ENCODE results near the gene DLGAP4. TPM values are rescaled to one million over a fixed set of nuclear protein-coding genes. Genes with fewer than 3 reads are reported as not detected.

DLGAP4 gene
- total RNA-seq, 1 donor: 18.1 TPM

GRCh38 chr20:36362978-36363713, 57.0 kb downstream of the DLGAP4 start:
- Histone ChIP-seq H3K27me3 (ENCODE audit: insufficient read depth, low read length) (peaks cover 50% of the 10 kb centered on the region), H3K9me3 (ENCODE audit: low read depth, low read length) (no peaks in the 10 kb centered on the region)
- TF ChIP-seq CTCF (IDR thresholded peaks at IDR 0.05; ENCODE audit: extremely low read depth, low read depth, low read length): no peak

GRCh38 chr20:36364506-36364905, 58.4 kb downstream of the DLGAP4 start:
- Histone ChIP-seq H3K4me1 (ENCODE audit: insufficient read depth, low read length) (no peaks in the 10 kb centered on the region), H4K20me1 (ENCODE audit: insufficient read depth, low read length) (no peaks in the 10 kb centered on the region), H2AFZ (ENCODE audit: low read length) (no peak overlapping the region), H3K27me3 (ENCODE audit: insufficient read depth, low read length) (peaks cover 53% of the 10 kb centered on the region), H3K4me3 (ENCODE audit: insufficient read depth, low read length) (no peak overlapping the region), H3K9me3 (ENCODE audit: low read depth, low read length) (no peaks in the 10 kb centered on the region), H3K4me2 (ENCODE audit: insufficient read depth, low read length) (no peak overlapping the region), H3K79me2 (ENCODE audit: insufficient read depth, low read length) (no peaks in the 10 kb centered on the region), H3K36me3 (ENCODE audit: insufficient read depth, low read length) (no peaks in the 10 kb centered on the region), H3K27ac (ENCODE audit: low read depth, low read length) (no peak overlapping the region)
- TF ChIP-seq CTCF (IDR thresholded peaks at IDR 0.05; ENCODE audit: extremely low read depth, low read depth, low read length): no peak
- no peak for DNase-seq (ENCODE audit: insufficient read length, low spot score, missing footprints)

More at GRCh38 chr20:36362978-36363713, 57.0 kb downstream of the DLGAP4 start:
- no peak for DNase-seq (ENCODE audit: insufficient read length, low spot score, missing footprints)
- H3K4me3 ChIP-seq (ENCODE audit: insufficient read depth, low read length): no peak overlapping the region
- H3K36me3 ChIP-seq (ENCODE audit: insufficient read depth, low read length): no peaks in the 10 kb centered on the region
- no peak overlapping the region for H3K4me2 ChIP-seq (ENCODE audit: insufficient read depth, low read length)
- H2AFZ ChIP-seq (ENCODE audit: low read length): no peak overlapping the region
- H3K79me2 ChIP-seq (ENCODE audit: insufficient read depth, low read length): no peaks in the 10 kb centered on the region
- no peak overlapping the region for H3K27ac ChIP-seq (ENCODE audit: low read depth, low read length)
- no peaks in the 10 kb centered on the region for H3K4me1 ChIP-seq (ENCODE audit: insufficient read depth, low read length)
- no peaks in the 10 kb centered on the region for H4K20me1 ChIP-seq (ENCODE audit: insufficient read depth, low read length)

- no peaks in the 10 kb centered on the region for H3K4me1 ChIP-seq (ENCODE audit: insufficient read depth, low read length)
- no peaks in the 10 kb centered on the region for H3K79me2 ChIP-seq (ENCODE audit: insufficient read depth, low read length)
- no peaks in the 10 kb centered on the region for H3K36me3 ChIP-seq (ENCODE audit: insufficient read depth, low read length)
- no peak overlapping the region for H3K27ac ChIP-seq (ENCODE audit: low read depth, low read length)
- H3K4me3 ChIP-seq (ENCODE audit: insufficient read depth, low read length): no peak overlapping the region
- no peak overlapping the region for H3K4me2 ChIP-seq (ENCODE audit: insufficient read depth, low read length)
- H4K20me1 ChIP-seq (ENCODE audit: insufficient read depth, low read length): no peaks in the 10 kb centered on the region
- no peaks in the 10 kb centered on the region for H3K9me3 ChIP-seq (ENCODE audit: low read depth, low read length)
- DNase-seq (ENCODE audit: insufficient read length, low spot score, missing footprints): peak; percentile 79
- no peak for TF ChIP-seq CTCF (IDR thresholded peaks at IDR 0.05; ENCODE audit: extremely low read depth, low read depth, low read length)
- H3K27me3 ChIP-seq (ENCODE audit: insufficient read depth, low read length): peaks cover 48% of the 10 kb centered on the region
- H2AFZ ChIP-seq (ENCODE audit: low read length): no peak overlapping the region
Measured at GRCh38 chr20:36366623-36367369, 60.7 kb downstream of the DLGAP4 start.

- Histone ChIP-seq H4K20me1 (ENCODE audit: insufficient read depth, low read length) (no peaks in the 10 kb centered on the region), H2AFZ (ENCODE audit: low read length) (no peak overlapping the region), H3K9me3 (ENCODE audit: low read depth, low read length) (no peaks in the 10 kb centered on the region), H3K4me2 (ENCODE audit: insufficient read depth, low read length) (no peak overlapping the region), H3K79me2 (ENCODE audit: insufficient read depth, low read length) (no peaks in the 10 kb centered on the region), H3K4me1 (ENCODE audit: insufficient read depth, low read length) (no peaks in the 10 kb centered on the region), H3K27ac (ENCODE audit: low read depth, low read length) (no peak overlapping the region), H3K27me3 (ENCODE audit: insufficient read depth, low read length) (peaks cover 48% of the 10 kb centered on the region), H3K36me3 (ENCODE audit: insufficient read depth, low read length) (no peaks in the 10 kb centered on the region), H3K4me3 (ENCODE audit: insufficient read depth, low read length) (no peak overlapping the region)
- no peak for DNase-seq (ENCODE audit: insufficient read length, low spot score, missing footprints)
- no peak for TF ChIP-seq CTCF (IDR thresholded peaks at IDR 0.05; ENCODE audit: extremely low read depth, low read depth, low read length)
Measured at GRCh38 chr20:36367370-36367745, 61.2 kb downstream of the DLGAP4 start.

All from osteoblast (primary cell).